Liver (tissue), 9 donors: ENCODE results near the gene FLNB. TPM values are rescaled to one million over a fixed set of nuclear protein-coding genes. Genes with fewer than 3 reads are reported as not detected.

ENCODE experiments used
- DNase-seq: peaks from one replicate; pipeline ENCODE4 v3.0.0-alpha.2; 2017; ENCODE audit warnings: low spot score
- H3K27ac ChIP-seq, 2 donors: one replicate each; pipeline ENCODE4 v1.7.0; 2013; ENCODE audit warnings: inconsistent platforms in 2 of 2, low read length in 2 of 2, control low read depth in 1 of 2, low read depth in 1 of 2, mild to moderate bottlenecking in 1 of 2
- H3K27me3 ChIP-seq, 4 donors: one replicate each; pipeline versions ENCODE4 v1.6.1 to v1.7.0; 2013; ENCODE audit warnings: low read length in 3 of 4, inconsistent platforms in 1 of 4, mild to moderate bottlenecking in 1 of 4, moderate library complexity in 1 of 4; ENCODE audit not compliant: control insufficient read depth in 4 of 4, insufficient read depth in 4 of 4
- H3K36me3 ChIP-seq, 4 donors: one replicate each; pipeline versions ENCODE4 v1.6.1 to v1.7.0; 2013; ENCODE audit warnings: low read length in 3 of 4, mild to moderate bottlenecking in 3 of 4, low read depth in 1 of 4, moderate library complexity in 1 of 4; ENCODE audit not compliant: control insufficient read depth in 4 of 4, insufficient read depth in 3 of 4
- H3K4me1 ChIP-seq, 4 donors: one replicate each; pipeline versions ENCODE4 v1.6.1 to v1.7.0; 2013; ENCODE audit warnings: low read length in 3 of 4, mild to moderate bottlenecking in 3 of 4, moderate library complexity in 1 of 4; ENCODE audit not compliant: control insufficient read depth in 4 of 4, insufficient read depth in 4 of 4
- H3K4me3 ChIP-seq, 3 donors: one replicate each; pipeline versions ENCODE4 v1.6.1 to v1.7.0; 2013; ENCODE audit warnings: low read length in 3 of 3, control low read depth in 1 of 3, low read depth in 1 of 3, mild to moderate bottlenecking in 1 of 3
- H3K9ac ChIP-seq, 2 donors: one replicate each; pipeline ENCODE4 v1.7.0; 2013; ENCODE audit warnings: low read length in 2 of 2, mild to moderate bottlenecking in 2 of 2, moderate library complexity in 2 of 2, control low read depth in 1 of 2, low read depth in 1 of 2
- H3K9me3 ChIP-seq, 4 donors: one replicate each; pipeline versions ENCODE4 v1.6.1 to v1.7.0; 2013; ENCODE audit warnings: low read length in 3 of 4; ENCODE audit not compliant: control insufficient read depth in 4 of 4
- EGR1 ChIP-seq, 2 donors: IDR thresholded peaks; 2 replicates each; pipeline ENCODE4 v1.6.1; 2016 to 2018; ENCODE audit warnings: antibody characterized with exemption in 2 of 2, low read depth in 2 of 2
- FOXA1 ChIP-seq: IDR thresholded peaks from 2 replicates; pipeline ENCODE4 v1.6.1; 2016; ENCODE audit warnings: antibody characterized with exemption
- FOXA2 ChIP-seq: IDR thresholded peaks from 2 replicates; pipeline ENCODE4 v1.6.1; 2016; ENCODE audit warnings: antibody characterized with exemption
- HNF4A ChIP-seq, 2 donors: conservative IDR thresholded peaks; 2 replicates each; pipeline ENCODE4 v1.6.1; 2016; ENCODE audit warnings: antibody characterized with exemption in 2 of 2, mild to moderate bottlenecking in 2 of 2
- HNF4G ChIP-seq: IDR thresholded peaks from 2 replicates; pipeline ENCODE4 v1.6.1; 2016; ENCODE audit warnings: antibody characterized with exemption
- JUND ChIP-seq, 2 donors: IDR thresholded peaks; 2 replicates each; pipeline ENCODE4 v1.6.1; 2016; ENCODE audit warnings: antibody characterized with exemption in 2 of 2
- MAX ChIP-seq: IDR thresholded peaks from 2 replicates; pipeline ENCODE4 v1.6.1; 2016; ENCODE audit warnings: antibody characterized with exemption
- NR2F2 ChIP-seq: IDR thresholded peaks from 2 replicates; pipeline ENCODE4 v1.6.1; 2016; ENCODE audit warnings: antibody characterized with exemption
- REST ChIP-seq: IDR thresholded peaks from 2 replicates; pipeline ENCODE4 v1.6.1; 2016; ENCODE audit warnings: antibody characterized with exemption, mild to moderate bottlenecking
- RXRA ChIP-seq, 2 donors: IDR thresholded peaks; 2 replicates each; pipeline ENCODE4 v1.6.1; 2017 to 2018; ENCODE audit warnings: antibody characterized with exemption in 2 of 2, mild to moderate bottlenecking in 1 of 2
- SP1 ChIP-seq: IDR thresholded peaks from 2 replicates; pipeline ENCODE4 v1.6.1; 2018; ENCODE audit warnings: antibody characterized with exemption, mild to moderate bottlenecking
- YY1 ChIP-seq: IDR thresholded peaks from 2 replicates; pipeline ENCODE4 v1.6.1; 2016; ENCODE audit warnings: antibody characterized with exemption, mild to moderate bottlenecking
- ZBTB33 ChIP-seq: IDR thresholded peaks from 2 replicates; pipeline ENCODE4 v1.6.1; 2016; ENCODE audit warnings: antibody characterized with exemption
- WGBS: extraction: QIAGEN DNeasy Blood & Tissue Kit; methylation state at CpG from one replicate; pipeline ENCODE4 v1.1.7; 2013; 5-methylcytosine and 5-hydroxymethylcytosine counted together
- polyA plus RNA-seq, 2 donors: library from polyadenylated mRNA; stranded (reverse) in 1 of 2; unstranded in 1 of 2; fragments of 200-250 nt in 1 of 2; fragments of >200 nt in 1 of 2; fragmentation: Nextera tagmentation in 1 of 2; extraction: Ambion mirVana in 1 of 2; gene quantifications; one replicate each; pipeline versions ENCODE4 v1.2.1 to v1.2.3, GENCODE V29; 2013 to 2015
- total RNA-seq, 2 donors: library from RNA; depleted of rRNA; stranded (reverse); fragments of >200 nt; gene quantifications; one replicate each; pipeline ENCODE4 v1.2.3, GENCODE V29; 2014
- TF ChIP-seq, protein P1 (sequence below): IDR thresholded peaks from 2 replicates; pipeline ENCODE4 v1.6.1; 2016; ENCODE audit warnings: antibody characterized with exemption
- donor health status: healthy.
- donor health status: healthy.
- donor health status: healthy.
- donor health status: healthy.
- donor health status: healthy.

FLNB gene
- total and polyA plus RNA-seq, 4 donors, result 22.9 to 124 (median 44.3) TPM

DNA sequence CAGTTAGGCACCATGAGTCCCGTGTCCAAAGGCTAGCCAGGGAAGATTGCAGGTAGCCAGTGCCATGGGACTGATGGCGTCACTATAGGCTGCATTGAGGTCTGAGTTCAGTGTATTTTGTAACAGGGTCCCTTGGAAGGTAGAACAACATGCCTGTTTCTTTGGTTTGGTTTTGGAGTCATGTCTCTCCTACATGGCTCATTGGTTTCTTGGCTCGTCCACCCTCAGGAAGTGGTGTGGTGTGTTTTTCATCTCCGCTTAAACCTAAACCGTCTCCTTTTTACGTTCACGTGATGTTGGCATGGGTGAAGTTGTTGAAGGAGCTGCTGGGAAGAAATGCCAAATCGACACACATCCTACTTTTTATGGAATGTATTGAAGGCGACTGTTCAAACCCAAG is 71.6 kb downstream of the FLNB start:
- no peak for TF ChIP-seq EGR1 (IDR thresholded peaks at IDR 0.05; ENCODE audit: low read depth in 2 of 2)
- TF ChIP-seq YY1, result no peak
- TF ChIP-seq REST, result no peak
- no peak for TF ChIP-seq ZBTB33
- no peak for TF ChIP-seq FOXA2
- no peak for TF ChIP-seq MAX
- TF ChIP-seq RXRA (IDR thresholded peaks at IDR 0.05), result no peak
- no peak for TF ChIP-seq SP1
- no peak for TF ChIP-seq FOXA1
- TF ChIP-seq, protein P1, sequence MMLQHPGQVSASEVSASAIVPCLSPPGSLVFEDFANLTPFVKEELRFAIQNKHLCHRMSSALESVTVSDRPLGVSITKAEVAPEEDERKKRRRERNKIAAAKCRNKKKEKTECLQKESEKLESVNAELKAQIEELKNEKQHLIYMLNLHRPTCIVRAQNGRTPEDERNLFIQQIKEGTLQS, result no peak
- no peak for TF ChIP-seq HNF4A (conservative IDR thresholded peaks at IDR 0.05)
- no peak for TF ChIP-seq NR2F2
- TF ChIP-seq JUND (IDR thresholded peaks at IDR 0.05), result no peak
- H3K36me3 ChIP-seq, result peaks cover 4 to 38% (median 27%) of the 10 kb centered on the region in 4 donors
- H3K27me3 ChIP-seq, result no peaks in the 10 kb centered on the region
- H3K27ac ChIP-seq, result no peak overlapping the region
- no peak overlapping the region for H3K9ac ChIP-seq
- no peaks in the 10 kb centered on the region for H3K9me3 ChIP-seq
- no peak overlapping the region for H3K4me3 ChIP-seq
- no peak for DNase-seq
- H3K4me1 ChIP-seq, result peaks cover 0 to 3% (median 1%) of the 10 kb centered on the region in 4 donors
- WGBS, result 91% methylated on average over 9 of the region's 9 CpGs

DNA sequence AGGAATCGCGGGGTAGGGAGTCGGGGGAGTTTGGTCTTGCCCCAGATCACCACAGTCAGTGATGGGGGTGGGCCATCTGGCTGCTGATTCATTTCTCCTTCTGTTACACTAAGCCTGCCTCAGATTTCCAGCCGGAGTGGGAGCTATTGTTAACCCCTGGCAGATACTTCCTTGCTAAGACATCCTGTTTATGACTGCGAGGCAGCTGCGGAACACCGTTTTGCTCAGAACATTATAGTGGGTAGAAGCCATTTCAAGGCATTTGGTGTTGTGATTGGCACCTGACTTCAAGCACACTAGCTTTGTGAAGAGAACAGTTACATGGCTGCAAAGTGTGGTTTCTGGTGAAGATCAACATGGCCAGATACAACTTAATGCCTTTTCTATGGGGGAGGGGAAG is 73.8 kb downstream of the FLNB start:
- Histone ChIP-seq H3K27ac (peak overlapping the region in 1 of 2 donors; percentile 4), H3K9me3 (no peaks in the 10 kb centered on the region), H3K4me1 (peaks cover 0 to 12% (median 3%) of the 10 kb centered on the region in 4 donors), H3K9ac (no peak overlapping the region), H3K36me3 (peaks cover 2 to 33% (median 26%) of the 10 kb centered on the region in 4 donors), H3K27me3 (no peaks in the 10 kb centered on the region), H3K4me3 (no peak overlapping the region)
- 63% methylated on average over 7 of the region's 7 CpGs for WGBS
- TF ChIP-seq NR2F2, result peak; percentile 36
- TF ChIP-seq YY1, result no peak
- DNase-seq, result no peak

GRCh38 chr3:58084166-58084565 is 75.9 kb downstream of the FLNB start:
- 64% methylated on average over 4 of the region's 4 CpGs for WGBS
- TF ChIP-seq SP1 (no peak), HNF4G (no peak), REST (no peak), HNF4A (conservative IDR thresholded peaks at IDR 0.05) (no peak), RXRA (IDR thresholded peaks at IDR 0.05) (no peak), FOXA2 (no peak)
- peak overlapping the region in 1 of 2 donors; percentile 1 for H3K27ac ChIP-seq
- no peak overlapping the region for H3K9ac ChIP-seq
- no peaks in the 10 kb centered on the region for H3K9me3 ChIP-seq
- H3K4me3 ChIP-seq, result no peak overlapping the region
- DNase-seq, result no peak
- H3K36me3 ChIP-seq, result peaks cover 1 to 27% (median 11%) of the 10 kb centered on the region in 4 donors
- H3K4me1 ChIP-seq, result peaks cover 0 to 12% (median 5%) of the 10 kb centered on the region in 4 donors
- no peaks in the 10 kb centered on the region for H3K27me3 ChIP-seq
